CD14-positive monocyte (primary cell): Measurements from ENCODE around the gene TRMT112. TPM values are rescaled to one million over a fixed set of nuclear protein-coding genes. Genes with fewer than 3 reads are reported as not detected.

Experiments used
- DNase-seq, 3 donors: peaks; one replicate each; pipeline ENCODE4 v3.0.0-alpha.2; 2011 to 2022
- H2AFZ ChIP-seq: 2 replicates; pipeline ENCODE4 v1.6.0; 2012; ENCODE audit warnings: mild to moderate bottlenecking, low read depth, low read length, inconsistent platforms; ENCODE audit not compliant: insufficient read depth, poor library complexity, severe bottlenecking
- H3K27ac ChIP-seq, 2 donors: 1 replicate in 1 of 2; 2 replicates in 1 of 2; pipeline ENCODE4 v1.5.1; 2012 to 2013; ENCODE audit warnings: low read length in 2 of 2, control low read depth in 1 of 2, inconsistent platforms in 1 of 2, low read depth in 1 of 2, mild to moderate bottlenecking in 1 of 2
- H3K27me3 ChIP-seq, 2 donors: one replicate each; pipeline versions ENCODE4 v1.6.0 to v1.6.1; 2011 to 2013; ENCODE audit warnings: low read length in 2 of 2; ENCODE audit not compliant: control insufficient read depth in 2 of 2, insufficient read depth in 2 of 2
- H3K36me3 ChIP-seq, 2 donors: replicated peaks in 1 of 2; 1 replicate in 1 of 2; 2 replicates in 1 of 2; pipeline versions ENCODE4 v1.5.1 to v1.6.1; 2012 to 2013; ENCODE audit warnings: low read length in 2 of 2, control low read depth in 1 of 2, inconsistent platforms in 1 of 2, mild to moderate bottlenecking in 1 of 2; ENCODE audit not compliant: insufficient read depth in 2 of 2, control insufficient read depth in 1 of 2
- H3K4me1 ChIP-seq, 2 donors: 1 replicate in 1 of 2; 2 replicates in 1 of 2; pipeline versions ENCODE4 v1.5.1 to v1.6.1; 2012 to 2013; ENCODE audit warnings: low read length in 2 of 2, control low read depth in 1 of 2, inconsistent platforms in 1 of 2, mild to moderate bottlenecking in 1 of 2, moderate library complexity in 1 of 2; ENCODE audit not compliant: insufficient read depth in 2 of 2, control insufficient read depth in 1 of 2
- H3K4me2 ChIP-seq: replicated peaks from 2 replicates; pipeline ENCODE3; 2012; ENCODE audit warnings: low read length, moderate library complexity, mild to moderate bottlenecking; ENCODE audit not compliant: poor library complexity, severe bottlenecking; ENCODE audit errors: extremely low read depth
- H3K4me3 ChIP-seq, 3 experiments: fragments of 200-600 bp in 1 of 3; sonication (generic) in 1 of 3; replicated peaks in 1 of 3; 1 replicate in 2 of 3; 2 replicates in 1 of 3; pipeline ENCODE4 v1.5.1; 2011 to 2013; ENCODE audit warnings: low read length in 3 of 3, mild to moderate bottlenecking in 3 of 3, control low read depth in 2 of 3, low read depth in 2 of 3, inconsistent platforms in 1 of 3, moderate library complexity in 1 of 3
- H3K79me2 ChIP-seq: 2 replicates; pipeline ENCODE4 v1.6.0; 2012; ENCODE audit warnings: mild to moderate bottlenecking, control low read depth, inconsistent platforms, low read length, moderate library complexity; ENCODE audit not compliant: insufficient read depth
- H3K9ac ChIP-seq: 2 replicates; pipeline ENCODE4 v1.6.0; 2017; ENCODE audit warnings: low read length, mild to moderate bottlenecking; ENCODE audit not compliant: insufficient read depth, poor library complexity, severe bottlenecking
- H3K9me3 ChIP-seq, 2 donors: replicated peaks in 1 of 2; 1 replicate in 1 of 2; 2 replicates in 1 of 2; pipeline versions ENCODE4 v1.5.1 to v1.6.1; 2012 to 2013; ENCODE audit warnings: low read length in 2 of 2, control low read depth in 1 of 2; ENCODE audit not compliant: control insufficient read depth in 1 of 2, insufficient read depth in 1 of 2
- H4K20me1 ChIP-seq: 2 replicates; pipeline ENCODE4 v1.6.0; 2012; ENCODE audit warnings: mild to moderate bottlenecking, low read length, control low read depth, moderate library complexity; ENCODE audit not compliant: insufficient read depth
- H3K27ac Mint-ChIP-seq, 7 donors: one replicate each; pipeline ENCODE4 v1.8.0; 2020; ENCODE audit warnings: mild to moderate bottlenecking in 7 of 7, mixed read lengths in 7 of 7, moderate library complexity in 6 of 7, inconsistent platforms in 2 of 7
- H3K27me3 Mint-ChIP-seq, 3 donors: one replicate each; pipeline ENCODE4 v1.8.0; 2021 to 2022; ENCODE audit warnings: low read depth in 3 of 3, mild to moderate bottlenecking in 3 of 3, mixed read lengths in 3 of 3, moderate library complexity in 3 of 3, inconsistent platforms in 1 of 3
- H3K36me3 Mint-ChIP-seq, 2 donors: one replicate each; pipeline ENCODE4 v1.8.0; 2020; ENCODE audit warnings: mixed read lengths in 2 of 2, inconsistent platforms in 1 of 2, mild to moderate bottlenecking in 1 of 2
- H3K4me1 Mint-ChIP-seq: one replicate; pipeline ENCODE4 v1.8.0; 2020; ENCODE audit warnings: mild to moderate bottlenecking, mixed read lengths
- H3K4me3 Mint-ChIP-seq, 2 donors: one replicate each; pipeline ENCODE4 v1.8.0; 2020; ENCODE audit warnings: mild to moderate bottlenecking in 2 of 2, mixed read lengths in 2 of 2, moderate library complexity in 1 of 2
- H3K9me3 Mint-ChIP-seq, 7 donors: one replicate each; pipeline ENCODE4 v1.8.0; 2020 to 2022; ENCODE audit warnings: mixed read lengths in 7 of 7, mild to moderate bottlenecking in 6 of 7, moderate library complexity in 6 of 7, inconsistent platforms in 2 of 7
- WGBS: methylation state at CpG from one replicate; pipeline ENCODE4 v1.1.5; 2013; ENCODE audit warnings: missing lambda C conversion rate; ENCODE audit not compliant: insufficient coverage; 5-methylcytosine and 5-hydroxymethylcytosine counted together
- intact Hi-C, 2 donors: fragments of 100-400 bp; cut with micrococcal nuclease; formaldehyde crosslinking; loops; one replicate each; pipeline versions ENCODE4 v1.15.0 to v1.15.1; 2023
- polyA plus RNA-seq, 3 donors: library from polyadenylated mRNA; depleted of rRNA in 1 of 3; unstranded in 2 of 3; stranded (reverse) in 1 of 3; fragments of 300-500 nt in 2 of 3; fragments of >200 nt in 1 of 3; fragmentation: Illumina TruSeq in 2 of 3; gene quantifications; 1 replicate in 2 of 3; 2 replicates in 1 of 3; pipeline ENCODE4 v1.2.3, GENCODE V29; 2012 to 2021
- TF ChIP-seq, protein P1 (sequence below): fragments of 200-600 bp; IDR thresholded peaks from one replicate; pipeline ENCODE4 v1.8.0; 2022; ENCODE audit warnings: antibody characterized with exemption, mild to moderate bottlenecking

Gene TRMT112
- polyA plus RNA-seq, 3 donors = 162 to 298 (median 254) TPM

GRCh38 chr11:64291752-64292459 lies 25.5 kb downstream of the TRMT112 start:
- peaks cover 63 to 82% (median 67%) of the 10 kb centered on the region in 3 donors for H3K27me3 Mint-ChIP-seq
- peaks cover 7% of the 10 kb centered on the region for H3K4me1 Mint-ChIP-seq
- Histone ChIP-seq H2AFZ (no peak overlapping the region), H3K27me3 (peaks cover 49 to 63% of the 10 kb centered on the region in 2 donors), H3K9ac (no peak overlapping the region), H3K36me3 (no peaks in the 10 kb centered on the region), H3K4me1 (peaks cover 5 to 15% of the 10 kb centered on the region in 2 donors), H4K20me1 (no peaks in the 10 kb centered on the region), H3K9me3 (peaks cover 4 to 35% of the 10 kb centered on the region in 2 donors), H3K4me3 (peak overlapping the region in 1 of 3 experiments; percentile 25), H3K27ac (no peak overlapping the region), H3K79me2 (no peaks in the 10 kb centered on the region), H3K4me2 (peak overlapping the region; percentile 54)
- TF ChIP-seq, protein P1, sequence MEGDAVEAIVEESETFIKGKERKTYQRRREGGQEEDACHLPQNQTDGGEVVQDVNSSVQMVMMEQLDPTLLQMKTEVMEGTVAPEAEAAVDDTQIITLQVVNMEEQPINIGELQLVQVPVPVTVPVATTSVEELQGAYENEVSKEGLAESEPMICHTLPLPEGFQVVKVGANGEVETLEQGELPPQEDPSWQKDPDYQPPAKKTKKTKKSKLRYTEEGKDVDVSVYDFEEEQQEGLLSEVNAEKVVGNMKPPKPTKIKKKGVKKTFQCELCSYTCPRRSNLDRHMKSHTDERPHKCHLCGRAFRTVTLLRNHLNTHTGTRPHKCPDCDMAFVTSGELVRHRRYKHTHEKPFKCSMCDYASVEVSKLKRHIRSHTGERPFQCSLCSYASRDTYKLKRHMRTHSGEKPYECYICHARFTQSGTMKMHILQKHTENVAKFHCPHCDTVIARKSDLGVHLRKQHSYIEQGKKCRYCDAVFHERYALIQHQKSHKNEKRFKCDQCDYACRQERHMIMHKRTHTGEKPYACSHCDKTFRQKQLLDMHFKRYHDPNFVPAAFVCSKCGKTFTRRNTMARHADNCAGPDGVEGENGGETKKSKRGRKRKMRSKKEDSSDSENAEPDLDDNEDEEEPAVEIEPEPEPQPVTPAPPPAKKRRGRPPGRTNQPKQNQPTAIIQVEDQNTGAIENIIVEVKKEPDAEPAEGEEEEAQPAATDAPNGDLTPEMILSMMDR = no peak
- no peak overlapping the region for H3K27ac Mint-ChIP-seq
- peaks cover 5 to 15% of the 10 kb centered on the region in 2 donors for H3K36me3 Mint-ChIP-seq
- no peak for DNase-seq
- under 1% methylated on average over 95 of the region's 96 CpGs for WGBS
- peak overlapping the region in 1 of 2 donors; percentile 70 for H3K4me3 Mint-ChIP-seq
- H3K9me3 Mint-ChIP-seq = peaks cover 0 to 20% (median 3%) of the 10 kb centered on the region in 7 donors
- intact Hi-C loops = no loop called here

GRCh38 chr11:64291262-64291751 lies 26.1 kb downstream of the TRMT112 start, which contains the start of gene KCNK4:
Gene KCNK4, plus strand, starts transcription at chr11:64291302. Its CDS starts 1,717 bp downstream, at chr11:64293019.
- TF ChIP-seq, protein P1 = no peak
- Mint-ChIP-seq H3K36me3 (peaks cover 5 to 15% of the 10 kb centered on the region in 2 donors), H3K9me3 (peaks cover 0 to 20% (median 3%) of the 10 kb centered on the region in 7 donors), H3K4me3 (peak within 1 kb of the TSS in 1 of 2 donors; percentile 81), H3K4me1 (peaks cover 13% of the 10 kb centered on the region), H3K27ac (no peak within 1 kb of the TSS), H3K27me3 (peaks cover 57 to 76% (median 61%) of the 10 kb centered on the region in 3 donors)
- intact Hi-C loops = no loop called here
- Histone ChIP-seq H3K79me2 (no peaks in the 10 kb centered on the region), H3K9ac (no peak within 1 kb of the TSS), H3K36me3 (no peaks in the 10 kb centered on the region), H3K4me3 (peak within 1 kb of the TSS in 1 of 3 experiments; percentile 25), H2AFZ (no peak within 1 kb of the TSS), H3K4me1 (peaks cover 5 to 19% of the 10 kb centered on the region in 2 donors), H4K20me1 (no peaks in the 10 kb centered on the region), H3K27me3 (peaks cover 43 to 57% of the 10 kb centered on the region in 2 donors), H3K4me2 (peak within 1 kb of the TSS; percentile 54), H3K27ac (no peak within 1 kb of the TSS), H3K9me3 (peaks cover 4 to 29% of the 10 kb centered on the region in 2 donors)
- 4% methylated on average over 45 of the region's 45 CpGs for WGBS
- DNase-seq = no peak
